ENCODE data around the gene CCDC92.

DNA sequence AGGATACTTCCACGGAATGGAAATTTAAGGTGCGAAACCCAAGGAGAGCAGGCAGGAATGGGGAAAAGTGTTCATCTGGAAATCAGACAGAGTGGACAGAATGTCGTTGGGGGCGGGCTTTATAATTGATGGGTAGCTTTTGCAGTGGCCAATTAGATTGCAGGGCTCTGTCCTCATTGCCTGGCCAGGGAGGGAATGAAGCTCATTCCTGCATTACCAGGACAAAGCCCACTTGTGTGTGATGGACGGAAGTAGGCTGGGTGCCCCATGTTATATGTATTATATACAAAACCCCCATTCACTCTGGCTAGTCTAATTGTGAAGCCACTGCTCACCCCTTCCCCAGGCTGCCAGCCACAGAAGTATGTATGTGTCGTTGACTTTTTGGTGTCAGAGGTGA, 23.9 kb upstream of the CCDC92 start:
- TF ChIP-seq, protein P1, sequence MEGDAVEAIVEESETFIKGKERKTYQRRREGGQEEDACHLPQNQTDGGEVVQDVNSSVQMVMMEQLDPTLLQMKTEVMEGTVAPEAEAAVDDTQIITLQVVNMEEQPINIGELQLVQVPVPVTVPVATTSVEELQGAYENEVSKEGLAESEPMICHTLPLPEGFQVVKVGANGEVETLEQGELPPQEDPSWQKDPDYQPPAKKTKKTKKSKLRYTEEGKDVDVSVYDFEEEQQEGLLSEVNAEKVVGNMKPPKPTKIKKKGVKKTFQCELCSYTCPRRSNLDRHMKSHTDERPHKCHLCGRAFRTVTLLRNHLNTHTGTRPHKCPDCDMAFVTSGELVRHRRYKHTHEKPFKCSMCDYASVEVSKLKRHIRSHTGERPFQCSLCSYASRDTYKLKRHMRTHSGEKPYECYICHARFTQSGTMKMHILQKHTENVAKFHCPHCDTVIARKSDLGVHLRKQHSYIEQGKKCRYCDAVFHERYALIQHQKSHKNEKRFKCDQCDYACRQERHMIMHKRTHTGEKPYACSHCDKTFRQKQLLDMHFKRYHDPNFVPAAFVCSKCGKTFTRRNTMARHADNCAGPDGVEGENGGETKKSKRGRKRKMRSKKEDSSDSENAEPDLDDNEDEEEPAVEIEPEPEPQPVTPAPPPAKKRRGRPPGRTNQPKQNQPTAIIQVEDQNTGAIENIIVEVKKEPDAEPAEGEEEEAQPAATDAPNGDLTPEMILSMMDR (IDR thresholded peaks at IDR 0.05), result no peak
- no peak for TF ChIP-seq EZH2 (IDR thresholded peaks at IDR 0.05; ENCODE audit: borderline replicate concordance, insufficient read depth, low read depth, low read length, poor library complexity, severe bottlenecking)
